ENCODE measurements around the gene FRMD8.

The FRMD8 gene

GRCh38 chr11:65414776-65415498 is 28.5 kb downstream of the FRMD8 start:
- no peak for DNase-seq (ENCODE audit: low read depth in 2 of 2)

GRCh38 chr11:65415499-65416340 is 29.3 kb downstream of the FRMD8 start:
- DNase-seq (ENCODE audit: low read depth in 2 of 2) = no peak

GRCh38 chr11:65416341-65416824 is 29.9 kb downstream of the FRMD8 start:
- DNase-seq (ENCODE audit: low read depth in 2 of 2) = peak; percentile 86 to 88

GRCh38 chr11:65416841-65417701 is 30.6 kb downstream of the FRMD8 start:
- DNase-seq (ENCODE audit: low read depth in 2 of 2) = no peak

GRCh38 chr11:65417702-65418430 is 31.4 kb downstream of the FRMD8 start:
- DNase-seq (ENCODE audit: low read depth in 2 of 2) = no peak

- DNase-seq (ENCODE audit: low read depth in 2 of 2) = no peak
Observed at GRCh38 chr11:65418431-65418680, 31.9 kb downstream of the FRMD8 start.

- DNase-seq (ENCODE audit: low read depth in 2 of 2) = peak; percentile 64 to 68
Observed at GRCh38 chr11:65418681-65419459, 32.4 kb downstream of the FRMD8 start.

GRCh38 chr11:65419460-65419771 is 33.0 kb downstream of the FRMD8 start:
- DNase-seq (ENCODE audit: low read depth in 2 of 2) = no peak

- DNase-seq (ENCODE audit: low read depth in 2 of 2) = no peak
Observed at GRCh38 chr11:65419772-65420481, 33.5 kb downstream of the FRMD8 start.

GRCh38 chr11:65420506-65420905 is 34.1 kb downstream of the FRMD8 start:
- no peak for DNase-seq (ENCODE audit: low read depth in 2 of 2)

- DNase-seq (ENCODE audit: low read depth in 2 of 2) = peak; percentile 79 to 80
Observed at GRCh38 chr11:65420979-65421793, 34.7 kb downstream of the FRMD8 start.

GRCh38 chr11:65421794-65422632 is 35.6 kb downstream of the FRMD8 start:
- DNase-seq (ENCODE audit: low read depth in 2 of 2) = peak; percentile 91 to 93

- peak; percentile 90 for DNase-seq (ENCODE audit: low read depth in 2 of 2)
Observed at GRCh38 chr11:65422633-65423515, 36.4 kb downstream of the FRMD8 start, which contains the start of gene NEAT1. NEAT1 (plus strand) TSS chr11:65422798.

- DNase-seq (ENCODE audit: low read depth in 2 of 2) = no peak
Observed at GRCh38 chr11:65423516-65424204, 37.2 kb downstream of the FRMD8 start.

- DNase-seq (ENCODE audit: low read depth in 2 of 2) = peak in 1 of 2 donors; percentile 45
Observed at GRCh38 chr11:65424205-65425104, 38.0 kb downstream of the FRMD8 start.

Data from stimulated activated CD8-positive, alpha-beta memory T cell treated with anti-CD3 and anti-CD28 coated beads, Interleukin-2, amount 100 ng/mL, for 1 hour (primary cell).